HG03103 (cell line): ENCODE results near the gene GHR.
"Not testable (repeated sequence)": the region's sequence is repeated elsewhere in the genome, so short reads cannot be mapped to it uniquely, and the experiment has no call there.

ENCODE experiments used
- ATAC-seq: cut with Tn5 transposase; IDR thresholded peaks from one replicate; pipeline ENCODE4 v1.9.1; 2021; ENCODE audit warnings: low read depth; ENCODE audit not compliant: unreplicated experiment

The GHR gene

GRCh38 chr5:42564689-42565356, 141.6 kb downstream of the GHR start:
- ATAC-seq, result no peak

- ATAC-seq, result no peak
These were observed 143.5 kb downstream of the GHR start for GRCh38 chr5:42566652-42567295.

DNA sequence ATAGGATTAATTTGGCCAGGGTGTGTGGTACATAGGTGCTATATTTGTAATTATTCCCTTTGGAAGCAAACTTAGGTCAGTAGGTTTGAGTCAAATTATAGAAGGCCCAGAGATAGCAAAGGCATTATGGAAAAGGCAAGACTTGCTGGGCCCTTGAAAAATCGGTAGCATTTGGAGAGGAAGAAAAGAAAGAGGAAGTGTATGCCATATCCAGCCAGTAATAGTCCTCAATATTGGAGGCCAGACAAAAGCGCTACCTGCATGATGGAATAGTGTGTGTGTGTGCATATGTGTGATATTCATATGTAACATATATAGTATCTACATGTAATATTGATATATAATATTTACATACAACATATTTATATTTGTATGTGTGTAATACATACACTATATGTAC, 146.1 kb downstream of the GHR start:
- no peak for ATAC-seq

GRCh38 chr5:42569953-42570548, 146.8 kb downstream of the GHR start:
- no peak for ATAC-seq

DNA sequence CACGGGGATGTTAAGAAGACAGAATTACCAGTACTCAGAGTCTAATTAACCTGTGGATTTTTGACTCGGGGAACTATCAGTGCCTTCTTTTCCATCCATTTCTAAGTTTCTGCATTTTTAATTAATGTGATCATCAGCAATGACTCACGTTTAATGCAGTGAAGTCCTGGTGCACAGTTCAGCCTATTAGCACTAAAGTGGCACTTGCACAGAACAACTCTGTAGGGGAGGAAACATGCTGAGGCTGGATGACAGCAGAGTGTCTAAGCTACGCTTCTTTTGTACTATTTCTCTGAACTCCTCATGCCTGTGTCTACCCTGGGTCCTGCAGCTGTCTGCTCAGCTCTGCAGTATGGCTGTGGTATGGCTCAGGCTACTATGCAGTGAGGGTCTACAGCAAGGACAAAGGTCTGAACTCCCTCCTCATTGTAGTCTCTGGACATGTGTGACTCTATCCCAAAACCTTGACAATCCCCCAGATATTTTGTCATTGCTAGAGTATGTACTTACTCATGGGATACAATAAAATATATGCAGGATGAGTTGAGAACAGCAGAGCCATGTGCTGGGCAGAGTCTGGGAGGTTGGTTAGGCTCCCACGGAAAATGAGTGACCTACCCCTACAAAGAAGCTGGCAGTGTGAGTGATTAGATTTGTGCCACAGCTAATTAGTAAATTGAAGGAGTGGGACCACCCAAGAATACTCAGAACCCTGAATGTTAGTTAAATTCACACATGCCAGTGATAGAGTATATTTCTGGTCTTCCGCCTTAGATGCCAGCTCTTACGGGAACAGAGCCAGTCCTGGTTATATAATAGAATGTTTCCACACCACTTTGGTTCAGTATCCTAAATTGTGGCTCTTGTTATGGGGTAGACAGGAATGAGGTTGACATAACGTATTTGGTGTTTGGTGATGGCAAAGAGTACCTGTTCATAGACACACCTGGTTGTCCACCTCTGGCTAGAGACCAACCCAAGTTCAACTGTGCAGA, 148.0 kb downstream of the GHR start:
- ATAC-seq, result no peak

DNA sequence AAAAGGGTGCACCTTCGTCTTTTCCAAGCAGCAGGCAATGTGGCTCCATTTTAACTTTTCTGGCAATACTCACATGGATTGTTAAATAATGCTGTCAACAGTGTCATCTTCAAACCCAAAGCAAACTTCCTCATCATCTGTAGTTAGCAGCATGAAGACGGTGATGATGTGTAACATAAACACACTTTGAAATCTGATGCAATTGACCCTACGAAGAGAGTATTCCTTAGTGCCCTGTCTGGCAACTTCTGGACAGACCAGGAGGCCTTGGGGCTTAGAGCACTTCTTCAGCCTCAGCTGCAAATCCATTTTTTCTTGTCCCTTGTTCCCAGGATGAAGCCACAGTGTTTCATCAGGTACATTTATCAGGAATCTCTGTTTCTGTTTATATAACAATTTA, 149.1 kb downstream of the GHR start:
- ATAC-seq, result no peak

DNA sequence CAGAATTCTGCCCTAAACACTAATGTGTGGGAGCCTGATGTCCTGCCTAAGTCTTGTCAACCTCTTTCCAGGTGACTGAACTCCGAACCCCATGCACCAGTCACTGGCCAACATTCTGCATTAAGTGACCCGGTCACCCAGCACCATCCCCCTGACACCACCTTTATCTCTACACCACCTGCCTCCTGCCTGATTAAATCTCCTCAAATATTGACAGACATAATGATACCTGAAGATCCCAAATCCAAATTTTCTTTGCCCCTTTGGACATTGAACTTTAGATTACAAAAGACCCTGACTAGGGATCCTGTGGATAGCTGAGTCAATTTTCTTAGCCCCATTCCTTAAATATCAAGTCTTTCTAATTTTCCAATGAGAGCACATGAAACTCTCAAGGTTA, 150.1 kb downstream of the GHR start:
- no peak for ATAC-seq

GRCh38 chr5:42575914-42576313, 152.7 kb downstream of the GHR start:
- not testable (repeated sequence) for ATAC-seq

DNA sequence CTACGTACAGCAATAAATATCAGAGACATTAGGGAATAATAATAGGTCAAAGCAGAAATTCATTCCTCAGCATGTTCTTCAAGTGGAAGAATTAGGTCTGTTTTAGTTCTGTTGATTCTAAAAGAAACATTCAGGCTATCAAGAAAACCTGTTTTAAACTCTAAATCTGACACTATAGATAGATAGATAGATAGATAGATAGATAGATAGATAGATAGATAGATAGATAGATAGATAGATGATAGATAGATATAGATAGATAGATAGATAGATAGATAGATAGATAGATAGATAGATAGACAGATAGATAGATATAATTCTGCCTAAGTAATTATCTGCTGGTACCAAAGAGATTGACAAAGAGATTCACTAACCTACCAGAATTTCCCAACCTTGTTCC, 155.7 kb downstream of the GHR start:
- ATAC-seq, result not testable (repeated sequence)

DNA sequence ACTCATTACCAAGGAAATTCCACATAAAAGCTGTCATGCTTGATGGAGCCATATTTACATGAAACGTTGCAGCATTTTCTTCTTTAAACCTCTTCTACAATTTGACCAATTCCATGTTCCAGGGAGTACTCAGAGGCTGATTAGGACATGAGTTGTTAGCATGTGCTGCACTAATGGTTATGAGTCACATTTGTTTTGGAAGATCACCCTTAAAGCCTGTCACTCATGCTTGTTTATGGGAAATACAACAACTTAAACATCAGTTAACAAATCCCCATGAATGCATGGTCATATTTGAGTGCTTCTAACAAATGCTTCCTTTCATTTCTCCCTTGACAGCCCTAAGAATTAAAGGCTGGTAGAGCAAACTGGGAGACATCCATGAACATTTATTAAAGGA, 156.1 kb downstream of the GHR start:
- no peak for ATAC-seq

- no peak for ATAC-seq
These were observed 158.6 kb downstream of the GHR start for GRCh38 chr5:42581845-42582244.

DNA sequence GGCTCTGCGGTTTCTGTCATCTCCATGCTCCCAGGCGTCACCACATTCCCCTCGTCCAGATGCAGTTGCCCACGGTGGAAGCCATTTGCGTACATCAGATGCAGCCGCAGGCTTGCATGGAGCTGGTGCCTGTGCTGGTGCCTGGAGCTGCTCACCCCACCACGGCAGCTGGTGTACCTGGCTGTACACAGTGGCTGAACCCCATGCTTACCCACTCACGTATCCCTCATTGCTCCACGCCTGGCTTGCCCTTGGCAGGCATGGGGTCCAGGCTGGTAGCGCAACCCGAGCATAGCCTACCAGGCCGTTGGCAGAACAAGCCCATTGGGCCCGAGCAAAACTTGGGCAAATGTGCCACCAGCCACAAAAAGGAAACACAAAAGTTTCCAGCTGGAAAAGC, 159.5 kb downstream of the GHR start:
- no peak for ATAC-seq

DNA sequence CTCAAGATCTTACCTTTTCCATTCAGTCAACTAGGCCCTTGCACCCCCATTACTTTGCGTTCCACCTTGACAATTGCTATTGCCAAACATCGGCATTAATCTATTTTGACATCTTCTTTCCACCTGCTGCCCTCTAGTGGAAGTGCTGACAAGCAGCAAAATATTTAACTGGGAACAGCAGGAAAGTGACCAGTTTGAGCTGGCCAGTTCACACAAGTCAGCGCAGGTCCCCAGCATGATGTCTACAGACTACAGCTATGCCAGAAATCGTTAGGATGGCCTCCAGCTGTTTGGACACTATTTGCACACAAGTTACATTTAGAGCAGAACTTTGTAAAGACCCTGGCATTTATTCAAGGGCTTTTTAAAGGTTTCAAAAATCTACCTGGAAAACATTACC, 160.1 kb downstream of the GHR start:
- peak; percentile 60 for ATAC-seq

GRCh38 chr5:42586625-42587024, 163.4 kb downstream of the GHR start:
- ATAC-seq, result no peak

GRCh38 chr5:42587096-42587723, 164.0 kb downstream of the GHR start:
- no peak for ATAC-seq

DNA sequence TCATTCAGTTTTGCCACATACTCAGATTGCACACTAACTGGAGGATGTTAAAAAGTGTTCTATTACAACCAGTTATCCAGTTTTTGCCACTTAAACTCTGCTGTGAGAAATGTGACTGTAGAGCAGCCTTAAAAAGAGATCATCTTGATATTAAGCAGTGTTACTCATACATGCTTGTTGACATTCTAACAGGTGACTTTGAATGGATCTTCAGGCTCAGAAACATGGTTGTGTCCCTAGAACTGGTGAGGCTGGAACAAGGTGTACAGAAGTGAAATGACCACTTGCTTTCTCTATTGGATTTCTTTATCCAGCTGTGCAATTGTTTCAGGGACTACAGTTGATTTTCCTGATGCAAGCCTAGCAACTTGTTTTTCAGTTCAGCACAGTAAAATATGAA, 167.3 kb downstream of the GHR start:
- no peak for ATAC-seq

GRCh38 chr5:42591015-42591414, 167.8 kb downstream of the GHR start:
- ATAC-seq, result no peak

GRCh38 chr5:42592401-42593140, 169.3 kb downstream of the GHR start:
- ATAC-seq, result no peak

DNA sequence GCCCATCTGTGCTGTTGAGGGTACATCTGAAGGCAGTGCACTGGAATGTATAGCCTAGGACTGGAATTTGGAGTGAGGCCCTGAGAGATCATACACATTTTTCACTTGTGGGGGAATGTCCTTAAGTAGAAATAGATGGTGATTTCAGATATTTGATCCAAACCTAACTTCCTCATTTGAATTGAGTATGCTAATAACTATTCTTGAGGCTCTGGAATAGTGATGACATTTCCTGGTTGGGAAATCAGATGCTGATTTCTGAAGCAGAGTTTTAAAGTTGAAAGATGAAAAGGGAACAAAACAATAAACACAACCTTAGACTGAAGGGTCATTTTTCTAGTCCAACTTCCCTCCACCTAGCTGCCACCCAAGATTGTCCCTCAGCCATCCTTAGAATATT, 170.4 kb downstream of the GHR start:
- ATAC-seq, result no peak

DNA sequence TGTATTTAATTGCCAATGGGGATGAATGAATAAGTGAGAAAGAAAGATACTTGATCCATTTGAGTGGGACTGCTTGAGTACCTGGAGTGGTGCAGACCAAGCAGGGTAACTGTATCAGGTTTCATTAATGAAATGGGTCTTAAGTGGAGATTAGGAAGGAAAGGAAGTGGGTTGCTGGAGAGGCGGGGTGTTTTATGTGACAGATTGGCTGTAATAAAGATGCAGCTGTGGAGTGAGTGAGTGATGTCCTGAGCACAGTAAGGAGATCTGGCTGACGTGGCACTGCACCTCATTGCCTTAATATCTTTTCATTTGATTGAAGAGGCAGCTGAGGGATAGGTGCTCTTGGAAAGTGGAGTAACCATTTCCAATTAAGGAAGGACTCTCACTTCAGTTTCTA, 172.4 kb downstream of the GHR start:
- ATAC-seq, result no peak
